GM12878 (cell line): ENCODE results near the gene DLL1.

Source experiments
- FOXM1 ChIP-seq: IDR thresholded peaks from 2 replicates; pipeline ENCODE4 v1.6.1; 2012; ENCODE audit warnings: low read depth, mild to moderate bottlenecking, inconsistent platforms, low read length, moderate library complexity
- JUND ChIP-seq: IDR thresholded peaks from 2 replicates; pipeline ENCODE4 v1.6.1; 2012; ENCODE audit warnings: low read depth, mild to moderate bottlenecking, low read length, improper control_type of control experiment, moderate library complexity
- NFYB ChIP-seq: IDR thresholded peaks from 2 replicates; pipeline ENCODE4 v1.6.1; 2011; ENCODE audit warnings: low read depth, mild to moderate bottlenecking, low read length, improper control_type of control experiment, moderate library complexity; ENCODE audit not compliant: insufficient read depth
- RAD21 ChIP-seq: IDR thresholded peaks from 2 replicates; pipeline ENCODE4 v1.6.1; 2011; ENCODE audit warnings: mild to moderate bottlenecking, low read depth, low read length, moderate library complexity; ENCODE audit not compliant: insufficient read depth
- ZNF274 ChIP-seq: IDR thresholded peaks from one replicate; pipeline ENCODE4 v1.8.0; 2011; ENCODE audit not compliant: insufficient read length, insufficient read depth
- ZSCAN29 ChIP-seq: fragments of 450-650 bp; IDR thresholded peaks from 2 replicates; pipeline ENCODE4 v1.6.1; 2017; ENCODE audit warnings: mild to moderate bottlenecking, moderate library complexity
- TF ChIP-seq, protein P1 (sequence below), 3 experiments: IDR thresholded peaks in 2 of 3; conservative IDR thresholded peaks in 1 of 3; 2 replicates each; pipeline ENCODE4 v1.5.1; 2011; ENCODE audit warnings: low read depth in 3 of 3, low read length in 3 of 3, mild to moderate bottlenecking in 3 of 3, control low read depth in 2 of 3, moderate library complexity in 2 of 3, inconsistent platforms in 1 of 3, mixed read lengths in 1 of 3; ENCODE audit not compliant: control insufficient read depth in 2 of 3, insufficient read depth in 1 of 3; ENCODE audit errors: extremely low read depth in 1 of 3

DNA sequence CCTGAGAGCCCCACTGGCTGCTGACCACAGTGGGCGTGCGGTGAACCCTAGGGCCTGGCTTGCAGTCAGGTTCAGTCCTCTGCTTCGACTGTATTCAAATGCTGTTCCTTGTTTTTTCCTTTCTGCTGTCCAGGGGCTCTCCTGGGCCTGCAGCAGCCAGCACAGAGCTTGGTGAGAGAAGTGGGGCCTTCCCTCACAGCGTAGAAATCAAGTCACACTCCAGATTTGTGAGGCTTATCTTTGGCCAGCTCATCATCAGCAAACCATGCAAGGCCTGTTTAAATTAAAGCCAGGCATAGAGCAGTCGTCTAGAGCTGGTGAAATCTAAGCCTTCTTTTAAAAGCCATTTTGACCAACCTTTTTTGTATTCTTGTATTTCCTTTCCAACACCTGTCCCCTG lies 24.1 kb upstream of the DLL1 start:
- TF ChIP-seq, protein P1, sequence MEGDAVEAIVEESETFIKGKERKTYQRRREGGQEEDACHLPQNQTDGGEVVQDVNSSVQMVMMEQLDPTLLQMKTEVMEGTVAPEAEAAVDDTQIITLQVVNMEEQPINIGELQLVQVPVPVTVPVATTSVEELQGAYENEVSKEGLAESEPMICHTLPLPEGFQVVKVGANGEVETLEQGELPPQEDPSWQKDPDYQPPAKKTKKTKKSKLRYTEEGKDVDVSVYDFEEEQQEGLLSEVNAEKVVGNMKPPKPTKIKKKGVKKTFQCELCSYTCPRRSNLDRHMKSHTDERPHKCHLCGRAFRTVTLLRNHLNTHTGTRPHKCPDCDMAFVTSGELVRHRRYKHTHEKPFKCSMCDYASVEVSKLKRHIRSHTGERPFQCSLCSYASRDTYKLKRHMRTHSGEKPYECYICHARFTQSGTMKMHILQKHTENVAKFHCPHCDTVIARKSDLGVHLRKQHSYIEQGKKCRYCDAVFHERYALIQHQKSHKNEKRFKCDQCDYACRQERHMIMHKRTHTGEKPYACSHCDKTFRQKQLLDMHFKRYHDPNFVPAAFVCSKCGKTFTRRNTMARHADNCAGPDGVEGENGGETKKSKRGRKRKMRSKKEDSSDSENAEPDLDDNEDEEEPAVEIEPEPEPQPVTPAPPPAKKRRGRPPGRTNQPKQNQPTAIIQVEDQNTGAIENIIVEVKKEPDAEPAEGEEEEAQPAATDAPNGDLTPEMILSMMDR (IDR thresholded peaks at IDR 0.05 in 2 of 3, conservative IDR thresholded peaks at IDR 0.05 in 1 of 3; ENCODE audit: control insufficient read depth in 2 of 3, extremely low read depth in 1 of 3, insufficient read depth in 1 of 3, low read depth in 3 of 3, low read length in 3 of 3), result no peak
- TF ChIP-seq JUND, result no peak
- no peak for TF ChIP-seq ZNF274
- no peak for TF ChIP-seq NFYB
- TF ChIP-seq RAD21, result no peak
- TF ChIP-seq ZSCAN29, result no peak
- TF ChIP-seq FOXM1, result no peak
